Measurements from ENCODE around the gene CORT. TPM values are rescaled to one million over a fixed set of nuclear protein-coding genes. Genes with fewer than 3 reads are reported as not detected.

CORT gene
- total RNA-seq, 1 experiment from 2014 or later: 0.66 TPM

DNA sequence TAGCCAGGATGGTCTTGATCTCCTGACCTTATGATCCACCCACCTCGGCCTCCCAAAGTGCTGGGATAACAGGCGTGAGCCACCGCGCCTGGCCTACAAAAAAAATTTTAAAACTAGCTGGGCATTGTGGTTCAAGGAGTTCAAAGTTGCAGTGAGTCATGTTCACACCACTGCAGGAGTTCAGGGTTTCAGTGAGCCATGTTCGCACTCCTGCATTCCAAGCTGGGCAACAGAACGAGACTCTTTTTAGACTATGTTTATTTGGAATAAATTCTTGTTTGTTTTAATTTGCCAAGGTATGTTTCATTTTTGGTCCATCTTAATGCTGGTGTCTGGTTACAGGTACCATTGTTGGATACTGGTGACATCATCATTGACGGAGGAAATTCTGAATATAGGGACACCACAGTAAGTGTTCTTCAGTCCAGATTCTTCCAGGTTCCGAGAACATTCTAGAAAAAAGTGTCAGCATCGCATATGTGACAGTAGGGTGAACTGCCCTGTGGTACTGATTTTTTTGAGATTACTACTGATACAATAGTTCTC lies 47.0 kb upstream of the CORT start:
- TF ChIP-seq ZNF396 (CRISPR knock-in tag; IDR thresholded peaks at IDR 0.05; ENCODE audit: borderline replicate concordance) (no peak), E2F1 (CRISPR knock-in tag; IDR thresholded peaks at IDR 0.05) (no peak), E2F5 (CRISPR knock-in tag; IDR thresholded peaks at IDR 0.05) (no peak), TEAD4 (CRISPR knock-in tag; IDR thresholded peaks at IDR 0.05) (no peak), RELA (CRISPR knock-in tag; IDR thresholded peaks at IDR 0.05; ENCODE audit: borderline replicate concordance) (no peak), FOXP4 (CRISPR knock-in tag; IDR thresholded peaks at IDR 0.05) (no peak), NR1H2 (CRISPR knock-in tag; IDR thresholded peaks at IDR 0.05) (no peak), CBFB (CRISPR knock-in tag; IDR thresholded peaks at IDR 0.05; ENCODE audit: low read depth) (no peak), ZNF263 (CRISPR knock-in tag; IDR thresholded peaks at IDR 0.05; ENCODE audit: low read depth) (no peak), TP53 (CRISPR knock-in tag; IDR thresholded peaks at IDR 0.05) (no peak)
- TF ChIP-seq, protein P1, sequence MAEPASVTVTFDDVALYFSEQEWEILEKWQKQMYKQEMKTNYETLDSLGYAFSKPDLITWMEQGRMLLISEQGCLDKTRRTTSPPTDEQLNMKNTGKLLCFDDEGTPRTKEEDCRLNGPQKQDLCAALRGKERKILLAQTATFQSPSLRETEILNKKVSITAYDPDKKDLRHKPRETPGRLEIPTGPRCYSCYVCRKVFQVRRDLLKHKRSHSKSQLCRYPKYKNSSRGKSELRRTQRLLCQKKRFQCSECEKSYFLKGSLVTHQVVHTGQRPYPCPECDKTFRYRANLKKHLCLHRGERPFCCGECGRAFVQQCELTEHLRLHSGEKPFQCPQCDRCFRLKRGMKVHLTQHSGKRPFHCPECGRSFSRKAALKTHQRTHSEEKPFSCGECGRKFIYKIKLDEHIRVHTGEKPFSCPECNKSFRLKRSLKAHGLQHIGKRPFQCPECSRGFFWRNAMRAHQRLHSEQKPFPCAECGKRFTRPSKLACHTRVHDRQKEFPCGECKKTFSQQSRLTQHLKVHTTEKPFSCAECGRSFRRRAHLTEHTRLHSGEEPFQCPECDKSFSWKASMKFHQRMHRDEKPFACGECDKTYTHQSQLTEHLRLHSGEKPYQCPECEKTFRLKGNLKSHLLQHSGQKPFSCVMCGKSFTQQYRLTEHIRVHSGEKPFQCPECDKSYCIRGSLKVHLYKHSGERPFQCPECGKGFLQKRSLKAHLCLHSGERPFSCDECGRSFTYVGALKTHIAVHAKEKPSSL (CRISPR knock-in tag; conservative IDR thresholded peaks at IDR 0.05): no peak
- TF ChIP-seq, protein P2, sequence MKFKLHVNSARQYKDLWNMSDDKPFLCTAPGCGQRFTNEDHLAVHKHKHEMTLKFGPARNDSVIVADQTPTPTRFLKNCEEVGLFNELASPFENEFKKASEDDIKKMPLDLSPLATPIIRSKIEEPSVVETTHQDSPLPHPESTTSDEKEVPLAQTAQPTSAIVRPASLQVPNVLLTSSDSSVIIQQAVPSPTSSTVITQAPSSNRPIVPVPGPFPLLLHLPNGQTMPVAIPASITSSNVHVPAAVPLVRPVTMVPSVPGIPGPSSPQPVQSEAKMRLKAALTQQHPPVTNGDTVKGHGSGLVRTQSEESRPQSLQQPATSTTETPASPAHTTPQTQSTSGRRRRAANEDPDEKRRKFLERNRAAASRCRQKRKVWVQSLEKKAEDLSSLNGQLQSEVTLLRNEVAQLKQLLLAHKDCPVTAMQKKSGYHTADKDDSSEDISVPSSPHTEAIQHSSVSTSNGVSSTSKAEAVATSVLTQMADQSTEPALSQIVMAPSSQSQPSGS (CRISPR knock-in tag; IDR thresholded peaks at IDR 0.05; ENCODE audit: borderline replicate concordance, low read depth): no peak
- TF ChIP-seq, protein P3, sequence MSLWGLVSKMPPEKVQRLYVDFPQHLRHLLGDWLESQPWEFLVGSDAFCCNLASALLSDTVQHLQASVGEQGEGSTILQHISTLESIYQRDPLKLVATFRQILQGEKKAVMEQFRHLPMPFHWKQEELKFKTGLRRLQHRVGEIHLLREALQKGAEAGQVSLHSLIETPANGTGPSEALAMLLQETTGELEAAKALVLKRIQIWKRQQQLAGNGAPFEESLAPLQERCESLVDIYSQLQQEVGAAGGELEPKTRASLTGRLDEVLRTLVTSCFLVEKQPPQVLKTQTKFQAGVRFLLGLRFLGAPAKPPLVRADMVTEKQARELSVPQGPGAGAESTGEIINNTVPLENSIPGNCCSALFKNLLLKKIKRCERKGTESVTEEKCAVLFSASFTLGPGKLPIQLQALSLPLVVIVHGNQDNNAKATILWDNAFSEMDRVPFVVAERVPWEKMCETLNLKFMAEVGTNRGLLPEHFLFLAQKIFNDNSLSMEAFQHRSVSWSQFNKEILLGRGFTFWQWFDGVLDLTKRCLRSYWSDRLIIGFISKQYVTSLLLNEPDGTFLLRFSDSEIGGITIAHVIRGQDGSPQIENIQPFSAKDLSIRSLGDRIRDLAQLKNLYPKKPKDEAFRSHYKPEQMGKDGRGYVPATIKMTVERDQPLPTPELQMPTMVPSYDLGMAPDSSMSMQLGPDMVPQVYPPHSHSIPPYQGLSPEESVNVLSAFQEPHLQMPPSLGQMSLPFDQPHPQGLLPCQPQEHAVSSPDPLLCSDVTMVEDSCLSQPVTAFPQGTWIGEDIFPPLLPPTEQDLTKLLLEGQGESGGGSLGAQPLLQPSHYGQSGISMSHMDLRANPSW (CRISPR knock-in tag; conservative IDR thresholded peaks at IDR 0.05; ENCODE audit: low read depth): no peak
- TF ChIP-seq, protein P4, sequence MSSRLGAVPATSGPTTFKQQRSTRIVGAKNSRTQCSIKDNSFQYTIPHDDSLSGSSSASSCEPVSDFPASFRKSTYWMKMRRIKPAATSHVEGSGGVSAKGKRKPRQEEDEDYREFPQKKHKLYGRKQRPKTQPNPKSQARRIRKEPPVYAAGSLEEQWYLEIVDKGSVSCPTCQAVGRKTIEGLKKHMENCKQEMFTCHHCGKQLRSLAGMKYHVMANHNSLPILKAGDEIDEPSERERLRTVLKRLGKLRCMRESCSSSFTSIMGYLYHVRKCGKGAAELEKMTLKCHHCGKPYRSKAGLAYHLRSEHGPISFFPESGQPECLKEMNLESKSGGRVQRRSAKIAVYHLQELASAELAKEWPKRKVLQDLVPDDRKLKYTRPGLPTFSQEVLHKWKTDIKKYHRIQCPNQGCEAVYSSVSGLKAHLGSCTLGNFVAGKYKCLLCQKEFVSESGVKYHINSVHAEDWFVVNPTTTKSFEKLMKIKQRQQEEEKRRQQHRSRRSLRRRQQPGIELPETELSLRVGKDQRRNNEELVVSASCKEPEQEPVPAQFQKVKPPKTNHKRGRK (CRISPR knock-in tag; IDR thresholded peaks at IDR 0.05; ENCODE audit: borderline replicate concordance): no peak
- TF ChIP-seq, protein P5, sequence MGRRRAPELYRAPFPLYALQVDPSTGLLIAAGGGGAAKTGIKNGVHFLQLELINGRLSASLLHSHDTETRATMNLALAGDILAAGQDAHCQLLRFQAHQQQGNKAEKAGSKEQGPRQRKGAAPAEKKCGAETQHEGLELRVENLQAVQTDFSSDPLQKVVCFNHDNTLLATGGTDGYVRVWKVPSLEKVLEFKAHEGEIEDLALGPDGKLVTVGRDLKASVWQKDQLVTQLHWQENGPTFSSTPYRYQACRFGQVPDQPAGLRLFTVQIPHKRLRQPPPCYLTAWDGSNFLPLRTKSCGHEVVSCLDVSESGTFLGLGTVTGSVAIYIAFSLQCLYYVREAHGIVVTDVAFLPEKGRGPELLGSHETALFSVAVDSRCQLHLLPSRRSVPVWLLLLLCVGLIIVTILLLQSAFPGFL (CRISPR knock-in tag; IDR thresholded peaks at IDR 0.05; ENCODE audit: borderline replicate concordance): no peak
- TF ChIP-seq, protein P6, sequence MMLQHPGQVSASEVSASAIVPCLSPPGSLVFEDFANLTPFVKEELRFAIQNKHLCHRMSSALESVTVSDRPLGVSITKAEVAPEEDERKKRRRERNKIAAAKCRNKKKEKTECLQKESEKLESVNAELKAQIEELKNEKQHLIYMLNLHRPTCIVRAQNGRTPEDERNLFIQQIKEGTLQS (CRISPR knock-in tag; conservative IDR thresholded peaks at IDR 0.05): no peak
- TF ChIP-seq, protein P7, sequence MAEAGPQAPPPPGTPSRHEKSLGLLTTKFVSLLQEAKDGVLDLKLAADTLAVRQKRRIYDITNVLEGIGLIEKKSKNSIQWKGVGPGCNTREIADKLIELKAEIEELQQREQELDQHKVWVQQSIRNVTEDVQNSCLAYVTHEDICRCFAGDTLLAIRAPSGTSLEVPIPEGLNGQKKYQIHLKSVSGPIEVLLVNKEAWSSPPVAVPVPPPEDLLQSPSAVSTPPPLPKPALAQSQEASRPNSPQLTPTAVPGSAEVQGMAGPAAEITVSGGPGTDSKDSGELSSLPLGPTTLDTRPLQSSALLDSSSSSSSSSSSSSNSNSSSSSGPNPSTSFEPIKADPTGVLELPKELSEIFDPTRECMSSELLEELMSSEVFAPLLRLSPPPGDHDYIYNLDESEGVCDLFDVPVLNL (CRISPR knock-in tag; IDR thresholded peaks at IDR 0.05; ENCODE audit: borderline replicate concordance, low read depth): no peak
- DNase-seq (ENCODE audit: low spot score) (no peak), ATAC-seq (no peak)
- CTCF ChIA-PET: no interaction called here
- Mint-ChIP-seq H3K4me1 (peaks cover 12% of the 10 kb centered on the region), H3K36me3 (peaks cover 63% of the 10 kb centered on the region), H3K27me3 (ENCODE audit: low read depth) (no peaks in the 10 kb centered on the region; the same call in 1 of the 2 replicates), H3K27ac (no peak overlapping the region), H3K4me3 (no peak overlapping the region), H3K9me3 (no peaks in the 10 kb centered on the region)
- POLR2A ChIA-PET: no interaction called here

Measured in WTC11 (cell line).